ENCODE measurements around the gene GALNT17.

Gene GALNT17

DNA sequence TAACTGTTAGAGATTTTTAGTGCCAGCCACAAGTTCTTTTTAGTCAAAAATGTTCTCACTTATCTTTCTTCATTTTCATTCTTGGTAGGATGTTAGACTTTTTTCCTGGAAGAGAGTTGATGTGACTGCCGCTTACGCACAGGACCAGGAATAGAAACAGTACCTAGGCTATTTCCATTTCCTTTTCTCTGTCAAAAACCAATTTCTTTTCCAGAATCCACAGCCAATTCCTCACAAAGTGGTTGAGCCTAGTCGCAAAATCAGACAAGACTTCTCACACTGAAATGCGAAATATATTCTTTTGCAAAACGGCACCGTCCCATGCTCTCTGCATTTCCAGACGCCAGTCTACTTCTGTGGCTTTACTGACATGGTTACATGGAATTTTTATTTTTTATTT lies 394.2 kb downstream of the GALNT17 start:
- CTCF ChIA-PET = no interaction called here

GRCh38 chr7:71527213-71527612 lies 395.3 kb downstream of the GALNT17 start:
- no peaks in the 10 kb centered on the region for H3K9me3 ChIP-seq (ENCODE audit: control insufficient read depth, insufficient read depth, low read depth, low read length)
- H3K4me1 ChIP-seq (ENCODE audit: control insufficient read depth, insufficient read depth, low read length) = no peaks in the 10 kb centered on the region
- TF ChIP-seq ZNF292 (tag by site-specific recombination; IDR thresholded peaks at IDR 0.05; ENCODE audit: borderline replicate concordance, low read depth) (no peak), ZFHX2 (tag by site-specific recombination; conservative IDR thresholded peaks at IDR 0.05) (no peak), YY1 (tag by site-specific recombination; IDR thresholded peaks at IDR 0.05) (no peak), GFI1B (tag by site-specific recombination; IDR thresholded peaks at IDR 0.05) (no peak), ZBTB7A (tag by site-specific recombination; IDR thresholded peaks at IDR 0.05; ENCODE audit: low read depth) (no peak), ZNF311 (tag by site-specific recombination; IDR thresholded peaks at IDR 0.05; ENCODE audit: borderline replicate concordance) (no peak), ZNF670 (tag by site-specific recombination; IDR thresholded peaks at IDR 0.05; ENCODE audit: low read depth) (no peak), ZNF37A (tag by site-specific recombination; IDR thresholded peaks at IDR 0.05) (no peak), ZNF202 (tag by site-specific recombination; IDR thresholded peaks at IDR 0.05; ENCODE audit: borderline replicate concordance) (no peak), ZNF350 (tag by site-specific recombination; IDR thresholded peaks at IDR 0.05) (no peak), ZNF391 (tag by site-specific recombination; IDR thresholded peaks at IDR 0.05; ENCODE audit: borderline replicate concordance, low read depth) (no peak)
- TF ChIP-seq, protein P1, sequence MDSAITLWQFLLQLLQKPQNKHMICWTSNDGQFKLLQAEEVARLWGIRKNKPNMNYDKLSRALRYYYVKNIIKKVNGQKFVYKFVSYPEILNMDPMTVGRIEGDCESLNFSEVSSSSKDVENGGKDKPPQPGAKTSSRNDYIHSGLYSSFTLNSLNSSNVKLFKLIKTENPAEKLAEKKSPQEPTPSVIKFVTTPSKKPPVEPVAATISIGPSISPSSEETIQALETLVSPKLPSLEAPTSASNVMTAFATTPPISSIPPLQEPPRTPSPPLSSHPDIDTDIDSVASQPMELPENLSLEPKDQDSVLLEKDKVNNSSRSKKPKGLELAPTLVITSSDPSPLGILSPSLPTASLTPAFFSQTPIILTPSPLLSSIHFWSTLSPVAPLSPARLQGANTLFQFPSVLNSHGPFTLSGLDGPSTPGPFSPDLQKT (IDR thresholded peaks at IDR 0.05; ENCODE audit: borderline replicate concordance, low read depth, low read length) = no peak
- TF ChIP-seq, protein P2, sequence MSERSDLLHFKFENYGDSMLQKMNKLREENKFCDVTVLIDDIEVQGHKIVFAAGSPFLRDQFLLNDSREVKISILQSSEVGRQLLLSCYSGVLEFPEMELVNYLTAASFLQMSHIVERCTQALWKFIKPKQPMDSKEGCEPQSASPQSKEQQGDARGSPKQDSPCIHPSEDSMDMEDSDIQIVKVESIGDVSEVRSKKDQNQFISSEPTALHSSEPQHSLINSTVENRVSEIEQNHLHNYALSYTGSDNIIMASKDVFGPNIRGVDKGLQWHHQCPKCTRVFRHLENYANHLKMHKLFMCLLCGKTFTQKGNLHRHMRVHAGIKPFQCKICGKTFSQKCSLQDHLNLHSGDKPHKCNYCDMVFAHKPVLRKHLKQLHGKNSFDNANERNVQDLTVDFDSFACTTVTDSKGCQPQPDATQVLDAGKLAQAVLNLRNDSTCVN (tag by site-specific recombination; optimal IDR thresholded peaks at IDR 0.05) = no peak
- ChIA-PET POLR2A (no interaction called here), CTCF (no interaction called here)
- no peaks in the 10 kb centered on the region; a peak in 1 of 3 replicates for H3K36me3 ChIP-seq (ENCODE audit: control insufficient read depth in 2 of 2, insufficient read depth in 1 of 2, low read length in 2 of 2)
- H3K4me3 ChIP-seq (ENCODE audit: low read depth, low read length) = no peak overlapping the region
- H3K27ac ChIP-seq (ENCODE audit: extremely low read depth, low read depth, low read length) = no peak overlapping the region

More for the DNA sequence above, 394.2 kb downstream of the GALNT17 start:
- no peaks in the 10 kb centered on the region for H3K4me1 ChIP-seq (ENCODE audit: control insufficient read depth, insufficient read depth, low read length)
- no peak overlapping the region for H3K4me3 ChIP-seq (ENCODE audit: low read depth, low read length)
- TF ChIP-seq ZNF692 (tag by site-specific recombination; IDR thresholded peaks at IDR 0.05) = no peak
- H3K27ac ChIP-seq (ENCODE audit: extremely low read depth, low read depth, low read length) = no peak overlapping the region
- H3K36me3 ChIP-seq (ENCODE audit: control insufficient read depth in 2 of 2, insufficient read depth in 1 of 2, low read length in 2 of 2) = no peaks in the 10 kb centered on the region; a peak in 1 of 3 replicates
- POLR2A ChIA-PET = no interaction called here
- H3K9me3 ChIP-seq (ENCODE audit: control insufficient read depth, insufficient read depth, low read depth, low read length) = no peaks in the 10 kb centered on the region

- no peaks in the 10 kb centered on the region for H3K4me1 ChIP-seq (ENCODE audit: control insufficient read depth, insufficient read depth, low read length)
- ChIA-PET POLR2A (no interaction called here), CTCF (no interaction called here)
- H3K36me3 ChIP-seq (ENCODE audit: control insufficient read depth in 2 of 2, insufficient read depth in 1 of 2, low read length in 2 of 2) = no peaks in the 10 kb centered on the region
- no peaks in the 10 kb centered on the region for H3K9me3 ChIP-seq (ENCODE audit: control insufficient read depth, insufficient read depth, low read depth, low read length)
- H3K4me3 ChIP-seq (ENCODE audit: low read depth, low read length) = no peak overlapping the region
- H3K27ac ChIP-seq (ENCODE audit: extremely low read depth, low read depth, low read length) = no peak overlapping the region
- TF ChIP-seq ZNF776 (tag by site-specific recombination; IDR thresholded peaks at IDR 0.05; ENCODE audit: borderline replicate concordance) (no peak), ZNF184 (tag by site-specific recombination; IDR thresholded peaks at IDR 0.05) (no peak), ZNF18 (tag by site-specific recombination; IDR thresholded peaks at IDR 0.05) (no peak), ZNF544 (tag by site-specific recombination; IDR thresholded peaks at IDR 0.05) (no peak), ZNF202 (tag by site-specific recombination; IDR thresholded peaks at IDR 0.05; ENCODE audit: borderline replicate concordance) (no peak), YY1 (tag by site-specific recombination; IDR thresholded peaks at IDR 0.05) (no peak), ZSCAN5A (tag by site-specific recombination; IDR thresholded peaks at IDR 0.05) (no peak), ZNF707 (tag by site-specific recombination; IDR thresholded peaks at IDR 0.05) (no peak)
- TF ChIP-seq, protein P1 (IDR thresholded peaks at IDR 0.05; ENCODE audit: borderline replicate concordance, low read depth, low read length) = no peak
- TF ChIP-seq, protein P3, sequence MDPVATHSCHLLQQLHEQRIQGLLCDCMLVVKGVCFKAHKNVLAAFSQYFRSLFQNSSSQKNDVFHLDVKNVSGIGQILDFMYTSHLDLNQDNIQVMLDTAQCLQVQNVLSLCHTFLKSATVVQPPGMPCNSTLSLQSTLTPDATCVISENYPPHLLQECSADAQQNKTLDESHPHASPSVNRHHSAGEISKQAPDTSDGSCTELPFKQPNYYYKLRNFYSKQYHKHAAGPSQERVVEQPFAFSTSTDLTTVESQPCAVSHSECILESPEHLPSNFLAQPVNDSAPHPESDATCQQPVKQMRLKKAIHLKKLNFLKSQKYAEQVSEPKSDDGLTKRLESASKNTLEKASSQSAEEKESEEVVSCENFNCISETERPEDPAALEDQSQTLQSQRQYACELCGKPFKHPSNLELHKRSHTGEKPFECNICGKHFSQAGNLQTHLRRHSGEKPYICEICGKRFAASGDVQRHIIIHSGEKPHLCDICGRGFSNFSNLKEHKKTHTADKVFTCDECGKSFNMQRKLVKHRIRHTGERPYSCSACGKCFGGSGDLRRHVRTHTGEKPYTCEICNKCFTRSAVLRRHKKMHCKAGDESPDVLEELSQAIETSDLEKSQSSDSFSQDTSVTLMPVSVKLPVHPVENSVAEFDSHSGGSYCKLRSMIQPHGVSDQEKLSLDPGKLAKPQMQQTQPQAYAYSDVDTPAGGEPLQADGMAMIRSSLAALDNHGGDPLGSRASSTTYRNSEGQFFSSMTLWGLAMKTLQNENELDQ (tag by site-specific recombination; IDR thresholded peaks at IDR 0.05; ENCODE audit: low read depth) = no peak
These were observed 403.7 kb downstream of the GALNT17 start for GRCh38 chr7:71535616-71536015.

All from HEK293 (cell line).